A549 treated with Hydrocortisone at 1 μM for 4 hours (cell line): ENCODE measurements around the gene TUBB. TPM values are rescaled to one million over a fixed set of nuclear protein-coding genes. Genes with fewer than 3 reads are reported as not detected.

Experiments
- total RNA-seq: library from RNA; stranded (reverse); fragments of 200-300 nt; extraction: Qiagen RNA extraction; gene quantifications from 5 replicates; pipeline ENCODE4 v1.2.3, GENCODE V29; 2022

Gene TUBB
- total RNA-seq: 855 to 944 TPM (median 897 TPM) in 5 replicates

GRCh38 chr6:30719791-30720737 is at the start of gene TUBB:
TUBB (plus strand) TSS chr6:30720352; CDS start chr6:30720507, 155 bp downstream.

GRCh38 chr6:30672445-30673253 is 47.5 kb upstream of the TUBB start, which contains the start of gene DHX16:
DHX16 (minus strand) TSS chr6:30673006; CDS start chr6:30672841, 165 bp downstream.

GRCh38 chr6:30686009-30686907 is 33.9 kb upstream of the TUBB start, which contains the start of gene PPP1R18:
PPP1R18 (minus strand) TSS chr6:30686645; CDS start chr6:30686018, 627 bp downstream.

GRCh38 chr6:30690403-30691207 is 29.5 kb upstream of the TUBB start, which contains the start of gene NRM:
NRM (minus strand) TSS chr6:30690984; CDS start chr6:30690974, 10 bp downstream.

GRCh38 chr6:30717129-30717844 is 2.9 kb upstream of the TUBB start, which contains the start of gene MDC1:
MDC1 (minus strand) TSS chr6:30717281; CDS start chr6:30715175, 2,106 bp downstream.

GRCh38 chr6:30742316-30743098 is 22.4 kb downstream of the TUBB start, which contains the start of gene FLOT1:
FLOT1 (minus strand) TSS chr6:30742687; CDS start chr6:30742189, 498 bp downstream.

GRCh38 chr6:30744054-30744805 is 24.1 kb downstream of the TUBB start, which contains the start of gene IER3:
IER3 (minus strand) TSS chr6:30744547; CDS start chr6:30744518, 29 bp downstream.

Other genes with a start within 250 kb of the TUBB start
- gene HLA-E, start 230.8 kb upstream of the TUBB start, total RNA-seq: 56.6 to 65.3 TPM (median 57.4 TPM) in 5 replicates
- gene GNL1, start 163.9 kb upstream of the TUBB start, total RNA-seq: 26.6 to 34.8 TPM (median 32.4 TPM) in 5 replicates
- gene PRR3, start 163.1 kb upstream of the TUBB start, total RNA-seq: 15.2 to 17.2 TPM (median 16.4 TPM) in 5 replicates
- gene ABCF1, start 148.9 kb upstream of the TUBB start, total RNA-seq: 45.1 to 64.6 TPM (median 49.2 TPM) in 5 replicates
- gene PPP1R10, start 103.1 kb upstream of the TUBB start, total RNA-seq: 30.0 to 47.5 TPM (median 32.7 TPM) in 5 replicates
- 70.3 to 111 TPM (median 75.3 TPM) in 5 replicates for gene MRPS18B, start 102.5 kb upstream of the TUBB start, total RNA-seq
- 4.8 to 6.8 TPM (median 5.9 TPM) in 5 replicates for gene ATAT1, start 93.5 kb upstream of the TUBB start, total RNA-seq
- gene C6orf136, start 73.2 kb upstream of the TUBB start, total RNA-seq: 12.2 to 14.6 TPM (median 13.7 TPM) in 5 replicates
- gene DHX16, start 47.3 kb upstream of the TUBB start, total RNA-seq: 25.6 to 29.8 TPM (median 27.5 TPM) in 5 replicates
- 40.7 to 45.7 TPM (median 42.2 TPM) in 5 replicates for gene PPP1R18, start 33.7 kb upstream of the TUBB start, total RNA-seq
- gene NRM, start 29.4 kb upstream of the TUBB start, total RNA-seq: 19.5 to 26.7 TPM (median 25.9 TPM) in 5 replicates
- 14.7 to 20.9 TPM (median 17.4 TPM) in 5 replicates for gene MDC1, start 3.1 kb upstream of the TUBB start, total RNA-seq
- 86.1 to 92.0 TPM (median 89.9 TPM) in 5 replicates for gene FLOT1, start 22.3 kb downstream of the TUBB start, total RNA-seq
- gene IER3, start 24.2 kb downstream of the TUBB start, total RNA-seq: 46.5 to 68.8 TPM (median 60.6 TPM) in 5 replicates
- 54.3 to 66.8 TPM (median 63.6 TPM) in 5 replicates for gene DDR1, start 164.2 kb downstream of the TUBB start, total RNA-seq
- 17.1 to 32.8 TPM (median 18.2 TPM) in 5 replicates for gene GTF2H4, start 187.9 kb downstream of the TUBB start, total RNA-seq
- gene VARS2, start 193.9 kb downstream of the TUBB start, total RNA-seq: 13.5 to 16.5 TPM (median 14.8 TPM) in 5 replicates
- gene SFTA2, start 211.8 kb downstream of the TUBB start, total RNA-seq: not detected in 5 replicates
- gene MUCL3, start 220.6 kb downstream of the TUBB start, total RNA-seq: 0.07 to 0.15 TPM (median 0.12 TPM) in 5 replicates